Measurements from ENCODE around the gene APBA2.

Gene APBA2

GRCh38 chr15:29111705-29112281 is 226.0 kb downstream of the APBA2 start:
- DNase-seq: no peak

DNA sequence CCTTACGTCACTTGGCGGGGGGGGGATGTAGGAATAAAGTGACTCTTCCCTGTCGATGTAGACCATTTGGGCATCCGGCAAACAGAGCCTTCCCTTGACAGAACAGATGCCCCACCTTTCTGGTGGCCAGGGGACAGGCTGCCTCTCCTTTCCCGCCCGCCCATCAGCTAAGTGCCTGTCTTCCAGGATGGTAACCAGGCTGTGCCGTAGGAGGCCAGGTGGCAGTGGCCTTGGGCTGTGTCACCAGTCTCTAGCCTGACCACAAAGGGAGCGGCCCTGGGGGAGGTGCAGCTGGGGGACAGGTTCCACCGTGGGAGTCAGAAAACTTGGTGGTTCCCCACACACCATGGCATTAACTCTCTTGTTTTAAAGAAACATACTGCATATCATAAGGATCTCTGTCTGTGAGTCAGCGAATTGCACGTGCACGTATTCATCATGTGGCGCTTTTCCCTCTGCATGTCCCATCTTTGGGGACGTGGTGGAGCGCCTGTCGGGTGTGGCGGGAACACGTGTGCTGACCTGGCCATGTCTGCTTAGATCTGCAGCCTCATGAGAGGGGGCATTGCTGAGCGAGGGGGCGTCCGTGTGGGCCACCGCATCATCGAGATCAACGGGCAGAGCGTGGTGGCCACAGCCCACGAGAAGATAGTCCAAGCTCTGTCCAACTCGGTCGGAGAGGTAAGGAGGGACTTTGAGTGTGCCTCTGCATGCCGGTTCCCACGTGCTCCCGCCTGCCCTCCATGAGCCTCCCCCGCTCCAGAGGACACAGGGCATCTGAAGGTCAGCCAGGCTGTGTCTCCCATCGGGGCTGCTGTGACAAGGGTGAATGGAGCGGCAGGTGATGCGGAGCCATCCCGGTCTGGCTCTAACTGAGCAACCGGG is 227.8 kb downstream of the APBA2 start:
- DNase-seq: no peak

DNA sequence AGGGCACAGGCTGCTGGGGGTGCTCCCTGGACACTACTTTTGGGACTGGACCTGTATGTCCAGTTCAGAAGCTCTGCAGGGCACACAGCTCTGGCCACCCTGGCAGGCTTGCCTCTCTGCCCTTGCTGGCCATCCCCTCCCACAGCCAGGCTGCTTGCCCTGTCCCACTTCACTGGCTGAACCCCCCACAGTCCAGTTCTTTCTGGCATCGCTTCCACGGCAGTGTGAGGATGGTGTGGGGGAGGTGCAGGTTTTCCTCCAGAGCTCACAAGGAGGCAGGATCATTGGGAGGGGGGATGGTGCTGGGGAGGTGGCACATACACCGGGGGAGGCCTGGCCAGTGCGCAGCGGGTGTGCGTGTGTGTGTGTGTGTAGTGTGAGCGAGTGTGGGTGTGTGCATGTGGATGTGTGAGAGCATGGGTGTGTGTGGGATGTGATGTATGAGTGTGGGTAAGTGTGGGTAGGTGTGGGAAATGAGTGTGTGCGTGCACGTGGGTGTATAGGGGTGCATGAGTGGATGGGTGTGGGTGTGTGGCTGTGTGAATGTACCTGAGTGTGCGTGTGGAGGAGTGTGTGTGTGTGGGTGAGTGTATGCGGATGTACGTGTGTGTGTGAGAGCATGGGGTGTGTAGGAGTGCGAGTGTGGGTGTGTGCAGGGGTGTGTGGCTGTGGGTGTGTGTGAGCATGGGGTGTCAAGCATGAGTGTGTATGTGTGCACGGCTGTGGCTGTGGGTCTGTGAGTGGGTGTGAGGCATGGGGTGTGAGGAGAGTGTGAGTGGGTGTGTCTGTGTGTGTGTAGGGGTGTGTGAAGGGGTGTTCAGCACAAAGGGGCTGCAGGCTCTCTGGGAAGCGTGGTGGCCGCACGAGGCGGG is 228.7 kb downstream of the APBA2 start:
- DNase-seq: no peak

GRCh38 chr15:29115093-29115991 is 229.6 kb downstream of the APBA2 start:
- DNase-seq: no peak

- DNase-seq: no peak
Observed at GRCh38 chr15:29116970-29117700, 231.4 kb downstream of the APBA2 start.

- no peak for DNase-seq
Observed at GRCh38 chr15:29117778-29118177, 232.0 kb downstream of the APBA2 start.

DNA sequence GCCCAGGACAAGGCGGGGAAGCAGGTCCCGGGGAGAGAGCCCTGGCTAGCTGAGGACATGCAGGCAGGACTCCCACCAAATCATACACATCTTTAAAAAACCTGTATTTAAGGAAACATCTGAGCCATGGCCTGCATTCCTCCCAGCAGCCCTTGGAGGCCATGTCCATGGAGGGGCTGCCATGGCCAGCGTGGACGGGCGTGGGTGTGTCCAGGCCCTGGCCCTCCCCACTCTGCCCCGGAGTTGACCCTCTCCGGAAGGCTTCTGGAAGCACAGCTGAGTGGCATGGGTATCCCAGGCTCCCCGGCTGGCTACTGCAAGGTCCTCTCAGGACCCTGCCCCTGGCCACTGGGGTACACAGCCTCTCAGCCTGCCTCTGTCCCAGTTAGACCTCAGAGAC is 234.1 kb downstream of the APBA2 start:
- no peak for DNase-seq

GRCh38 chr15:29120593-29121368 is 235.0 kb downstream of the APBA2 start:
- no peak for DNase-seq

- DNase-seq: no peak
Observed at GRCh38 chr15:29121369-29121656, 235.5 kb downstream of the APBA2 start.

DNA sequence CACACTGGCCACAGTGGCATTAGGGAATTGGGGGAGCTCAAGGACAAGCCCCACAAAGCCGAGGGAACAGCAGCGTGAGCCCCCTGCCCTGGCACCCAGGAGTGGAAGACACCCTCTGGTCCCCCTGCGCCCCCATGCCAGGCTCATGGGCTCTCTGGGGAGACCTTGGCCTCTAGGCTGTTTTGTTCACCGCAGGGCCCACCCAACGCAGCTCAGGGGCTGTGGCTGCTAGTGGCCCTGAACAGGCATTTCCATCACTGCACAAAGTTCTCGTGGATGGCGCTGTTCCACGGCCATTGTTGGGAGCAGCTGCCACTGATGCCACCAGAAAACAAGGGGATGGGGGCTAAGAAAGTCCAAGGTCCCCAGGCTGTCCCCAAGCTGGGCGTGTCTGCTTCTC is 236.1 kb downstream of the APBA2 start:
- no peak for DNase-seq

GRCh38 chr15:29122506-29122905 is 236.7 kb downstream of the APBA2 start:
- DNase-seq: no peak

DNA sequence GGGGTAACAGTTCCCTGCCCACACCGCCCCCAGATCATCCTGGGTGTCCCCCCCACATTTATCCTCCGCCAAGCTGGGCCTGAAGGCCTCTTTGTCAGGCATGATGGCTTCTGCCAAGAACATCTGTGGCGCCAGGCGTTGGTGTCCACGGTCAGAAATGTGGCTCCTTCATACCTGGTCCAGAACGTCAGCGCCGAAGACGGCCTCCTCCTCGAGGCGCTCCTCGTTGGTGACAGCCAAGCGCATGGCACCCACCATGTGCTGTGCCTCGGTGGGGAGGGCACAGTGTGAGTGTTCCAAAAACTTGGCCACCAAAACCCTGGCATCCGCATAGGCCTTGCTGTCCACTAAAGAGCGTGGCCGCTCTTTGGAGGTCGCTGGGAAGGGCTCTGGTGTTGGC is 237.4 kb downstream of the APBA2 start:
- DNase-seq: no peak

- DNase-seq: no peak
Observed at GRCh38 chr15:29123991-29124390, 238.2 kb downstream of the APBA2 start.

- DNase-seq: no peak
Observed at GRCh38 chr15:29124581-29125381, 239.0 kb downstream of the APBA2 start.

- no peak for DNase-seq
Observed at GRCh38 chr15:29125382-29126207, 239.8 kb downstream of the APBA2 start.

- no peak for DNase-seq
Observed at GRCh38 chr15:29126208-29126536, 240.4 kb downstream of the APBA2 start.

GRCh38 chr15:29126821-29127461 is 241.2 kb downstream of the APBA2 start:
- DNase-seq: no peak

- DNase-seq: no peak
Observed at GRCh38 chr15:29127506-29128430, 242.0 kb downstream of the APBA2 start.
